HL-60 (cell line): ENCODE results near the gene IFIT3.
A peak's percentile ranks its signal among the peaks of the same experiment; 100 is the strongest.

Source experiments
- DNase-seq, 2 experiments: peaks; one replicate each; pipeline ENCODE4 v3.0.0-alpha.2; 2010 to 2020; ENCODE audit warnings: low read depth in 1 of 2, low spot score in 1 of 2
- H3K27ac ChIP-seq: fragments of 250-450 bp; sonication (Bioruptor Pico); replicated peaks from 2 replicates; pipeline ENCODE4 v1.5.1; 2020; ENCODE audit warnings: mild to moderate bottlenecking, moderate library complexity
- H3K27me3 ChIP-seq: fragments of 250-450 bp; sonication (Bioruptor Pico); 2 replicates; pipeline ENCODE4 v1.5.1; 2021; ENCODE audit warnings: mild to moderate bottlenecking, moderate library complexity; ENCODE audit not compliant: insufficient read depth, poor library complexity, severe bottlenecking
- H3K4me3 ChIP-seq: replicated peaks from 2 replicates; pipeline ENCODE4 v1.5.1; 2011; ENCODE audit warnings: mild to moderate bottlenecking, control low read depth, low read length; ENCODE audit not compliant: insufficient read depth
- CTCF ChIP-seq: IDR thresholded peaks from one replicate; pipeline ENCODE4 v1.5.1; 2011; ENCODE audit warnings: low read length, control low read depth, inconsistent platforms; ENCODE audit not compliant: insufficient read depth
- GABPA ChIP-seq: IDR thresholded peaks from 2 replicates; pipeline ENCODE4 v1.6.1; 2012; ENCODE audit warnings: low read depth
- POLR2AphosphoS5 ChIP-seq: IDR thresholded peaks from 2 replicates; pipeline ENCODE4 v1.6.1; 2012; ENCODE audit warnings: low read depth
- REST ChIP-seq: IDR thresholded peaks from 2 replicates; pipeline ENCODE4 v1.6.1; 2012; ENCODE audit warnings: low read depth; ENCODE audit not compliant: insufficient replicate concordance
- SPI1 ChIP-seq: IDR thresholded peaks from 2 replicates; pipeline ENCODE4 v1.6.1; 2012; ENCODE audit warnings: low read depth, mild to moderate bottlenecking, borderline replicate concordance
- long read RNA-seq: library from polyadenylated mRNA; unstranded; transcript quantifications from one replicate; pipeline ENCODE4 v2.0.0, GENCODE V29; 2020

IFIT3 gene
- long read RNA-seq, partial matches to known transcripts = 0 of 4 reads
- long read RNA-seq, other reads (novel, unspliced or antisense) = 0 of 4 reads

GRCh38 chr10:89327803-89328441 is at the start of gene IFIT3:
Gene IFIT3 (plus strand): TSS chr10:89327997. CDS start chr10:89328074, 77 bp downstream.
- TF ChIP-seq POLR2AphosphoS5 (no peak; the same call in 1 of the 2 replicates), REST (peak; percentile 12), SPI1 (peak; percentile 53; the same call in 1 of the 2 replicates)
- peak within 1 kb of the TSS; percentile 62 for H3K27ac ChIP-seq
- DNase-seq = peak; percentile 29 to 45

GRCh38 chr10:89278034-89278535 is 49.7 kb upstream of the IFIT3 start:
- no peak for DNase-seq
- TF ChIP-seq GABPA = no peak
- no peak for TF ChIP-seq POLR2AphosphoS5
- no peak for TF ChIP-seq REST
- TF ChIP-seq SPI1 = no peak
- TF ChIP-seq CTCF = no peak
- no peak overlapping the region for H3K4me3 ChIP-seq
- H3K27ac ChIP-seq = no peak overlapping the region
- no peaks in the 10 kb centered on the region for H3K27me3 ChIP-seq

More at GRCh38 chr10:89327803-89328441, at the start of gene IFIT3:
- Histone ChIP-seq H3K4me3 (peak within 1 kb of the TSS; percentile 35), H3K27me3 (no peaks in the 10 kb centered on the region)

- TF ChIP-seq SPI1 (no peak), REST (no peak), GABPA (no peak), CTCF (no peak)
- Histone ChIP-seq H3K27me3 (no peaks in the 10 kb centered on the region), H3K27ac (no peak overlapping the region), H3K4me3 (no peak overlapping the region)
- DNase-seq = no peak
These were observed 48.9 kb upstream of the IFIT3 start for GRCh38 chr10:89278900-89279392.
